Endothelial cell of umbilical vein (primary cell): Measurements from ENCODE around the gene NLRP6. TPM values are rescaled to one million over a fixed set of nuclear protein-coding genes. Genes with fewer than 3 reads are reported as not detected.

Source experiments
- BruUV-seq: library from RNA; stranded (reverse); fragments of 400-500 nt; replicated peaks from 2 replicates; lab custom pipeline; 2021; lab: Mats Ljungman, UMichigan
- CTCF ChIA-PET: fragments of 300-600, 350-600 bp; sonication (Branson Sonifier 250); formaldehyde crosslinking; loops from one replicate; lab custom pipeline; 2021; ENCODE audit warnings: antibody characterized with exemption, inconsistent platforms; lab: Charles Lee
- POLR2A ChIA-PET: fragments of 300-600, 350-600 bp; sonication (Branson Sonifier 250); formaldehyde crosslinking; loops from one replicate; lab custom pipeline; 2021; ENCODE audit warnings: antibody characterized with exemption, inconsistent platforms; lab: Charles Lee
- DNase-seq: peaks from one replicate; pipeline ENCODE4 v3.0.0-alpha.2; 2011; ENCODE audit warnings: low read depth, low spot score
- FAIRE-seq: peaks from 2 replicates; lab custom pipeline; 2011; peaks lifted over from hg19 to GRCh38; lab: Jason Lieb, UNC
- H2AFZ ChIP-seq: 2 replicates; pipeline ENCODE4 v1.6.0; 2012; ENCODE audit warnings: low read depth, low read length, control low read depth, inconsistent platforms
- H3K27ac ChIP-seq: 2 replicates; pipeline ENCODE4 v1.5.1; 2011; ENCODE audit warnings: low read depth, mild to moderate bottlenecking, control low read depth, low read length, moderate library complexity; ENCODE audit not compliant: insufficient read depth
- H3K27me3 ChIP-seq, 2 experiments: 2 replicates each; pipeline versions ENCODE4 v1.6.0 to v1.6.1; 2011; ENCODE audit warnings: low read length in 2 of 2, mixed read lengths in 1 of 2; ENCODE audit not compliant: control insufficient read depth in 2 of 2, insufficient read depth in 2 of 2
- H3K36me3 ChIP-seq, 2 experiments: 2 replicates in 1 of 2; 3 replicates in 1 of 2; pipeline ENCODE4 v1.5.1; 2011; ENCODE audit warnings: low read length in 2 of 2, mild to moderate bottlenecking in 1 of 2, moderate library complexity in 1 of 2; ENCODE audit not compliant: control insufficient read depth in 2 of 2, insufficient read depth in 2 of 2; ENCODE audit errors: extremely low read depth in 1 of 2
- H3K4me1 ChIP-seq: 3 replicates; pipeline ENCODE4 v1.5.1; 2011; ENCODE audit warnings: mild to moderate bottlenecking, low read length; ENCODE audit not compliant: control insufficient read depth, insufficient read depth; ENCODE audit errors: extremely low read depth
- H3K4me2 ChIP-seq: 2 replicates; pipeline ENCODE4 v1.6.1; 2011; ENCODE audit warnings: low read length, control low read depth, mixed read lengths; ENCODE audit not compliant: insufficient read depth
- H3K4me3 ChIP-seq, 3 experiments: fragments of 200-600 bp in 1 of 3; sonication (generic), shearing (Covaris generic) in 1 of 3; replicated peaks in 1 of 3; 2 replicates each; pipeline ENCODE4 v1.5.1; 2011 to 2016; ENCODE audit warnings: control low read depth in 3 of 3, low read length in 3 of 3, mild to moderate bottlenecking in 2 of 3, inconsistent platforms in 1 of 3, low read depth in 1 of 3, moderate library complexity in 1 of 3; ENCODE audit not compliant: insufficient read depth in 1 of 3
- H3K79me2 ChIP-seq: 2 replicates; pipeline ENCODE4 v1.6.0; 2012; ENCODE audit warnings: low read length, inconsistent platforms; ENCODE audit not compliant: control insufficient read depth, insufficient read depth
- H3K9ac ChIP-seq: replicated peaks from 2 replicates; pipeline ENCODE3; 2011; ENCODE audit warnings: low read length, control low read depth; ENCODE audit not compliant: insufficient read depth; ENCODE audit errors: extremely low read depth
- H3K9me1 ChIP-seq: replicated peaks from 3 replicates; pipeline ENCODE4 v1.6.0; 2011; ENCODE audit warnings: mild to moderate bottlenecking, low read length; ENCODE audit not compliant: control insufficient read depth, insufficient read depth; ENCODE audit errors: extremely low read depth
- H3K9me3 ChIP-seq: replicated peaks from 2 replicates; pipeline ENCODE4 v1.5.1; 2012; ENCODE audit warnings: low read length, inconsistent platforms; ENCODE audit not compliant: control insufficient read depth, insufficient read depth
- H4K20me1 ChIP-seq: replicated peaks from 2 replicates; pipeline ENCODE3; 2011; ENCODE audit warnings: mild to moderate bottlenecking, low read length; ENCODE audit not compliant: control insufficient read depth, insufficient read depth; ENCODE audit errors: extremely low read depth
- CTCF ChIP-seq, 2 donors: IDR thresholded peaks; 1 replicate in 1 of 2; 2 replicates in 1 of 2; pipeline ENCODE4 v1.5.1; 2011; ENCODE audit warnings: low read length in 2 of 2, mild to moderate bottlenecking in 2 of 2, moderate library complexity in 2 of 2, control low read depth in 1 of 2, inconsistent platforms in 1 of 2, low read depth in 1 of 2; ENCODE audit not compliant: insufficient read depth in 1 of 2; ENCODE audit errors: extremely low read depth in 1 of 2
- EZH2 ChIP-seq: IDR thresholded peaks from 2 replicates; pipeline ENCODE4 v1.6.1; 2012; ENCODE audit warnings: borderline replicate concordance, low read depth, mild to moderate bottlenecking, moderate library complexity, low read length, inconsistent platforms; ENCODE audit not compliant: severe bottlenecking
- FOS ChIP-seq: IDR thresholded peaks from 2 replicates; pipeline ENCODE4 v1.6.1; 2011; ENCODE audit warnings: mild to moderate bottlenecking, low read length, moderate library complexity, borderline replicate concordance; ENCODE audit not compliant: insufficient read depth
- GATA2 ChIP-seq: IDR thresholded peaks from 2 replicates; pipeline ENCODE4 v1.7.0; 2011; ENCODE audit warnings: low read depth, mild to moderate bottlenecking, moderate library complexity, mixed read lengths, low read length; ENCODE audit not compliant: insufficient read length, insufficient read depth
- JUN ChIP-seq: IDR thresholded peaks from 2 replicates; pipeline ENCODE4 v1.6.1; 2011; ENCODE audit warnings: borderline replicate concordance, low read depth; ENCODE audit not compliant: insufficient read length, insufficient read depth
- MAX ChIP-seq: IDR thresholded peaks from 2 replicates; pipeline ENCODE4 v1.6.1; 2011; ENCODE audit not compliant: insufficient read depth, insufficient read length
- MYC ChIP-seq: IDR thresholded peaks from one replicate; pipeline ENCODE4 v1.6.1; 2011; ENCODE audit warnings: mild to moderate bottlenecking, low read depth, low read length
- POLR2A ChIP-seq: IDR thresholded peaks from 2 replicates; pipeline ENCODE4 v1.6.1; 2012; ENCODE audit warnings: low read depth, mild to moderate bottlenecking, control low read depth, low read length
- POLR2AphosphoS5 ChIP-seq: IDR thresholded peaks from 2 replicates; pipeline ENCODE4 v1.6.1; 2012; ENCODE audit warnings: low read depth, mild to moderate bottlenecking, control low read depth, low read length, moderate library complexity; ENCODE audit not compliant: insufficient read depth
- dilution Hi-C: fragments of 300-500 bp; cut with MboI; formaldehyde crosslinking; loops from one replicate; pipeline ENCODE4 v1.15.0; 2019; ENCODE audit warnings: low sequenced_read_pairs; ENCODE audit not compliant: extremely low pct_ligation_motif_present
- intact Hi-C: fragments of 100-400 bp; cut with micrococcal nuclease; formaldehyde crosslinking; loops from one replicate; pipeline ENCODE4 v1.10.0; 2022
- polyA plus RNA-seq, 4 experiments: library from polyadenylated mRNA; depleted of rRNA in 3 of 4; stranded (reverse) in 3 of 4; unstranded in 1 of 4; fragments of >200 nt; gene quantifications; 2 replicates each; pipeline versions ENCODE4 v1.2.1 to v1.2.3, GENCODE V29; 2011 to 2012; ENCODE audit warnings: missing spikeins in 1 of 4
- total RNA-seq: library from RNA; stranded (reverse); gene quantifications from 2 replicates; pipeline ENCODE4 v1.2.3, GENCODE V29; 2021

NLRP6 gene
- total and polyA plus RNA-seq, 2 donors (not counting 3 experiments of a cell fraction or from before 2014, with no cell fraction given), result not detected

GRCh38 chr11:230431-230830 lies 47.8 kb upstream of the NLRP6 start:
- no TSS peak for BruUV-seq
- DNase-seq, result no peak
- TF ChIP-seq GATA2 (no peak), MYC (no peak), CTCF (IDR thresholded peaks at IDR 0.05; ENCODE audit: extremely low read depth in 1 of 2, insufficient read depth in 1 of 2, low read depth in 1 of 2, low read length in 2 of 2) (no peak), JUN (no peak), POLR2AphosphoS5 (no peak), EZH2 (no peak), POLR2A (no peak), FOS (no peak), MAX (no peak)
- Histone ChIP-seq H3K27me3 (no peaks in the 10 kb centered on the region), H3K9ac (no peak overlapping the region), H4K20me1 (no peaks in the 10 kb centered on the region), H3K79me2 (no peaks in the 10 kb centered on the region), H3K9me3 (no peaks in the 10 kb centered on the region), H3K9me1 (no peaks in the 10 kb centered on the region), H3K36me3 (peaks cover 0 to 2% of the 10 kb centered on the region in 2 experiments), H3K4me3 (no peak overlapping the region), H3K4me1 (peaks cover 2% of the 10 kb centered on the region), H3K27ac (no peak overlapping the region), H2AFZ (no peak overlapping the region), H3K4me2 (no peak overlapping the region)
- intact Hi-C loops, result no loop called here
- CTCF ChIA-PET, result interaction anchor here (1.1 to 3.3 kb wide), 3 partner anchors 14 to 22 kb away, joined by 3 to 10 read pairs (median 4); no protein-coding TSS in a partner anchor
- dilution Hi-C loops, result no loop called here
- POLR2A ChIA-PET, result no interaction called here
- FAIRE-seq, result no peak
